CD14-positive monocyte (primary cell): ENCODE results near the gene ACSL1. TPM values are rescaled to one million over a fixed set of nuclear protein-coding genes. Genes with fewer than 3 reads are reported as not detected.

Experiments used
- DNase-seq, 3 donors: peaks; one replicate each; pipeline ENCODE4 v3.0.0-alpha.2; 2011 to 2022
- H2AFZ ChIP-seq: 2 replicates; pipeline ENCODE4 v1.6.0; 2012; ENCODE audit warnings: mild to moderate bottlenecking, low read depth, low read length, inconsistent platforms; ENCODE audit not compliant: insufficient read depth, poor library complexity, severe bottlenecking
- H3K27ac ChIP-seq, 2 donors: 1 replicate in 1 of 2; 2 replicates in 1 of 2; pipeline ENCODE4 v1.5.1; 2012 to 2013; ENCODE audit warnings: low read length in 2 of 2, control low read depth in 1 of 2, inconsistent platforms in 1 of 2, low read depth in 1 of 2, mild to moderate bottlenecking in 1 of 2
- H3K27me3 ChIP-seq, 2 donors: one replicate each; pipeline versions ENCODE4 v1.6.0 to v1.6.1; 2011 to 2013; ENCODE audit warnings: low read length in 2 of 2; ENCODE audit not compliant: control insufficient read depth in 2 of 2, insufficient read depth in 2 of 2
- H3K36me3 ChIP-seq, 2 donors: replicated peaks in 1 of 2; 1 replicate in 1 of 2; 2 replicates in 1 of 2; pipeline versions ENCODE4 v1.5.1 to v1.6.1; 2012 to 2013; ENCODE audit warnings: low read length in 2 of 2, control low read depth in 1 of 2, inconsistent platforms in 1 of 2, mild to moderate bottlenecking in 1 of 2; ENCODE audit not compliant: insufficient read depth in 2 of 2, control insufficient read depth in 1 of 2
- H3K4me1 ChIP-seq, 2 donors: 1 replicate in 1 of 2; 2 replicates in 1 of 2; pipeline versions ENCODE4 v1.5.1 to v1.6.1; 2012 to 2013; ENCODE audit warnings: low read length in 2 of 2, control low read depth in 1 of 2, inconsistent platforms in 1 of 2, mild to moderate bottlenecking in 1 of 2, moderate library complexity in 1 of 2; ENCODE audit not compliant: insufficient read depth in 2 of 2, control insufficient read depth in 1 of 2
- H3K4me2 ChIP-seq: replicated peaks from 2 replicates; pipeline ENCODE3; 2012; ENCODE audit warnings: low read length, moderate library complexity, mild to moderate bottlenecking; ENCODE audit not compliant: poor library complexity, severe bottlenecking; ENCODE audit errors: extremely low read depth
- H3K4me3 ChIP-seq, 3 experiments: fragments of 200-600 bp in 1 of 3; sonication (generic) in 1 of 3; replicated peaks in 1 of 3; 1 replicate in 2 of 3; 2 replicates in 1 of 3; pipeline ENCODE4 v1.5.1; 2011 to 2013; ENCODE audit warnings: low read length in 3 of 3, mild to moderate bottlenecking in 3 of 3, control low read depth in 2 of 3, low read depth in 2 of 3, inconsistent platforms in 1 of 3, moderate library complexity in 1 of 3
- H3K79me2 ChIP-seq: 2 replicates; pipeline ENCODE4 v1.6.0; 2012; ENCODE audit warnings: mild to moderate bottlenecking, control low read depth, inconsistent platforms, low read length, moderate library complexity; ENCODE audit not compliant: insufficient read depth
- H3K9ac ChIP-seq: 2 replicates; pipeline ENCODE4 v1.6.0; 2017; ENCODE audit warnings: low read length, mild to moderate bottlenecking; ENCODE audit not compliant: insufficient read depth, poor library complexity, severe bottlenecking
- H3K9me3 ChIP-seq, 2 donors: replicated peaks in 1 of 2; 1 replicate in 1 of 2; 2 replicates in 1 of 2; pipeline versions ENCODE4 v1.5.1 to v1.6.1; 2012 to 2013; ENCODE audit warnings: low read length in 2 of 2, control low read depth in 1 of 2; ENCODE audit not compliant: control insufficient read depth in 1 of 2, insufficient read depth in 1 of 2
- H4K20me1 ChIP-seq: 2 replicates; pipeline ENCODE4 v1.6.0; 2012; ENCODE audit warnings: mild to moderate bottlenecking, low read length, control low read depth, moderate library complexity; ENCODE audit not compliant: insufficient read depth
- H3K27ac Mint-ChIP-seq, 7 donors: one replicate each; pipeline ENCODE4 v1.8.0; 2020; ENCODE audit warnings: mild to moderate bottlenecking in 7 of 7, mixed read lengths in 7 of 7, moderate library complexity in 6 of 7, inconsistent platforms in 2 of 7
- H3K27me3 Mint-ChIP-seq, 3 donors: one replicate each; pipeline ENCODE4 v1.8.0; 2021 to 2022; ENCODE audit warnings: low read depth in 3 of 3, mild to moderate bottlenecking in 3 of 3, mixed read lengths in 3 of 3, moderate library complexity in 3 of 3, inconsistent platforms in 1 of 3
- H3K36me3 Mint-ChIP-seq, 2 donors: one replicate each; pipeline ENCODE4 v1.8.0; 2020; ENCODE audit warnings: mixed read lengths in 2 of 2, inconsistent platforms in 1 of 2, mild to moderate bottlenecking in 1 of 2
- H3K4me1 Mint-ChIP-seq: one replicate; pipeline ENCODE4 v1.8.0; 2020; ENCODE audit warnings: mild to moderate bottlenecking, mixed read lengths
- H3K4me3 Mint-ChIP-seq, 2 donors: one replicate each; pipeline ENCODE4 v1.8.0; 2020; ENCODE audit warnings: mild to moderate bottlenecking in 2 of 2, mixed read lengths in 2 of 2, moderate library complexity in 1 of 2
- H3K9me3 Mint-ChIP-seq, 7 donors: one replicate each; pipeline ENCODE4 v1.8.0; 2020 to 2022; ENCODE audit warnings: mixed read lengths in 7 of 7, mild to moderate bottlenecking in 6 of 7, moderate library complexity in 6 of 7, inconsistent platforms in 2 of 7
- WGBS: methylation state at CpG from one replicate; pipeline ENCODE4 v1.1.5; 2013; ENCODE audit warnings: missing lambda C conversion rate; ENCODE audit not compliant: insufficient coverage; 5-methylcytosine and 5-hydroxymethylcytosine counted together
- intact Hi-C, 2 donors: fragments of 100-400 bp; cut with micrococcal nuclease; formaldehyde crosslinking; loops; one replicate each; pipeline versions ENCODE4 v1.15.0 to v1.15.1; 2023
- polyA plus RNA-seq, 3 donors: library from polyadenylated mRNA; depleted of rRNA in 1 of 3; unstranded in 2 of 3; stranded (reverse) in 1 of 3; fragments of 300-500 nt in 2 of 3; fragments of >200 nt in 1 of 3; fragmentation: Illumina TruSeq in 2 of 3; gene quantifications; 1 replicate in 2 of 3; 2 replicates in 1 of 3; pipeline ENCODE4 v1.2.3, GENCODE V29; 2012 to 2021
- TF ChIP-seq, protein P1 (sequence below): fragments of 200-600 bp; IDR thresholded peaks from one replicate; pipeline ENCODE4 v1.8.0; 2022; ENCODE audit warnings: antibody characterized with exemption, mild to moderate bottlenecking

Gene ACSL1
- polyA plus RNA-seq, 3 donors, result 72.4 to 115 (median 115) TPM

GRCh38 chr4:184756399-184756798 lies 69.4 kb downstream of the ACSL1 start:
- Histone ChIP-seq H3K4me3 (no peak overlapping the region), H2AFZ (no peak overlapping the region), H3K4me1 (peaks cover 11 to 15% of the 10 kb centered on the region in 2 donors), H4K20me1 (peaks cover 50% of the 10 kb centered on the region), H3K36me3 (peaks cover 66 to 88% of the 10 kb centered on the region in 2 donors), H3K4me2 (no peak overlapping the region), H3K9me3 (no peaks in the 10 kb centered on the region), H3K27me3 (no peaks in the 10 kb centered on the region), H3K27ac (no peak overlapping the region), H3K9ac (no peak overlapping the region), H3K79me2 (no peaks in the 10 kb centered on the region)
- 100% methylated on average over 2 of the region's 6 CpGs for WGBS
- Mint-ChIP-seq H3K4me3 (no peak overlapping the region), H3K27me3 (no peaks in the 10 kb centered on the region), H3K27ac (no peak overlapping the region), H3K4me1 (peaks cover 17% of the 10 kb centered on the region), H3K9me3 (peaks cover 0 to 3% (median 0%) of the 10 kb centered on the region in 7 donors), H3K36me3 (peaks cover 77 to 90% of the 10 kb centered on the region in 2 donors)
- no peak for DNase-seq
- intact Hi-C loops, result no loop called here
- TF ChIP-seq, protein P1, sequence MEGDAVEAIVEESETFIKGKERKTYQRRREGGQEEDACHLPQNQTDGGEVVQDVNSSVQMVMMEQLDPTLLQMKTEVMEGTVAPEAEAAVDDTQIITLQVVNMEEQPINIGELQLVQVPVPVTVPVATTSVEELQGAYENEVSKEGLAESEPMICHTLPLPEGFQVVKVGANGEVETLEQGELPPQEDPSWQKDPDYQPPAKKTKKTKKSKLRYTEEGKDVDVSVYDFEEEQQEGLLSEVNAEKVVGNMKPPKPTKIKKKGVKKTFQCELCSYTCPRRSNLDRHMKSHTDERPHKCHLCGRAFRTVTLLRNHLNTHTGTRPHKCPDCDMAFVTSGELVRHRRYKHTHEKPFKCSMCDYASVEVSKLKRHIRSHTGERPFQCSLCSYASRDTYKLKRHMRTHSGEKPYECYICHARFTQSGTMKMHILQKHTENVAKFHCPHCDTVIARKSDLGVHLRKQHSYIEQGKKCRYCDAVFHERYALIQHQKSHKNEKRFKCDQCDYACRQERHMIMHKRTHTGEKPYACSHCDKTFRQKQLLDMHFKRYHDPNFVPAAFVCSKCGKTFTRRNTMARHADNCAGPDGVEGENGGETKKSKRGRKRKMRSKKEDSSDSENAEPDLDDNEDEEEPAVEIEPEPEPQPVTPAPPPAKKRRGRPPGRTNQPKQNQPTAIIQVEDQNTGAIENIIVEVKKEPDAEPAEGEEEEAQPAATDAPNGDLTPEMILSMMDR, result no peak

- Mint-ChIP-seq H3K27ac (no peak overlapping the region), H3K4me3 (no peak overlapping the region), H3K27me3 (peaks cover 0 to 2% (median 0%) of the 10 kb centered on the region in 3 donors), H3K36me3 (peaks cover 67 to 79% of the 10 kb centered on the region in 2 donors), H3K4me1 (peaks cover 20% of the 10 kb centered on the region), H3K9me3 (peaks cover 0 to 3% (median 0%) of the 10 kb centered on the region in 7 donors)
- H3K27ac ChIP-seq, result no peak overlapping the region
- no peak for DNase-seq
- 100% methylated on average over 3 of the region's 6 CpGs for WGBS
- peaks cover 11 to 15% of the 10 kb centered on the region in 2 donors for H3K4me1 ChIP-seq
- H4K20me1 ChIP-seq, result peaks cover 39% of the 10 kb centered on the region
- peaks cover 54 to 77% of the 10 kb centered on the region in 2 donors for H3K36me3 ChIP-seq
- H3K79me2 ChIP-seq, result no peaks in the 10 kb centered on the region
- no peak overlapping the region for H3K4me3 ChIP-seq
- intact Hi-C loops, result no loop called here
- TF ChIP-seq, protein P1, result no peak
- H3K9me3 ChIP-seq, result no peaks in the 10 kb centered on the region
- H3K9ac ChIP-seq, result no peak overlapping the region
- H3K27me3 ChIP-seq, result no peaks in the 10 kb centered on the region
- H2AFZ ChIP-seq, result no peak overlapping the region
- no peak overlapping the region for H3K4me2 ChIP-seq
Measured at GRCh38 chr4:184755278-184755677, 70.5 kb downstream of the ACSL1 start.
